Peyer's patch (tissue), 4 donors: Measurements from ENCODE around the gene PIP5K1A. TPM values are rescaled to one million over a fixed set of nuclear protein-coding genes. Genes with fewer than 3 reads are reported as not detected.
"Not testable (repeated sequence)": the region's sequence is repeated elsewhere in the genome, so short reads cannot be mapped to it uniquely, and the experiment has no call there.

Experiments
- DNase-seq, 3 donors: peaks; one replicate each; pipeline ENCODE4 v3.0.0-alpha.2; 2017 to 2019
- H3K27ac ChIP-seq, 4 donors: fragments of 200-600 bp; sonication (generic); one replicate each; pipeline ENCODE4 v1.5.1; 2016 to 2019
- H3K27me3 ChIP-seq, 2 donors: fragments of 200-600 bp; sonication (generic); one replicate each; pipeline ENCODE4 v1.5.1; 2019
- H3K36me3 ChIP-seq, 3 donors: fragments of 200-600 bp; sonication (generic); one replicate each; pipeline ENCODE4 v1.5.1; 2016 to 2019
- H3K4me1 ChIP-seq, 4 donors: fragments of 200-600 bp; sonication (generic); one replicate each; pipeline ENCODE4 v1.5.1; 2016 to 2019
- H3K4me3 ChIP-seq, 4 donors: fragments of 200-600 bp; sonication (generic); 1 replicate in 3 of 4; 2 replicates in 1 of 4; pipeline ENCODE4 v1.5.1; 2016 to 2019; ENCODE audit warnings: mild to moderate bottlenecking in 1 of 4
- H3K9me3 ChIP-seq, 4 donors: fragments of 200-600 bp; sonication (generic); one replicate each; pipeline ENCODE4 v1.5.1; 2016 to 2019; ENCODE audit warnings: mild to moderate bottlenecking in 1 of 4
- POLR2A ChIP-seq, 2 donors: fragments of 450-650 bp; IDR thresholded peaks; one replicate each; pipeline ENCODE4 v1.5.1; 2017; ENCODE audit warnings: antibody characterized with exemption in 2 of 2, mild to moderate bottlenecking in 2 of 2, moderate library complexity in 2 of 2
- total RNA-seq, 4 donors: library from RNA; depleted of rRNA; stranded (reverse); fragments of >200 nt; gene quantifications; one replicate each; pipeline ENCODE4 v1.1.0, GENCODE V29; 2016
- TF ChIP-seq, protein P1 (sequence below), 6 experiments: fragments of 450-650 bp in 4 of 6; fragments of 200-600 bp in 2 of 6; sonication (generic) in 1 of 6; IDR thresholded peaks; one replicate each; pipeline ENCODE4 v1.5.1; 2017 to 2019; ENCODE audit warnings: antibody characterized with exemption in 6 of 6, mild to moderate bottlenecking in 3 of 6, moderate library complexity in 1 of 6

The PIP5K1A gene
- total RNA-seq, 4 donors from 2014 or later, result 54.5 to 118 (median 97.6) TPM

GRCh38 chr1:151265446-151266236 is 67.3 kb downstream of the PIP5K1A start:
- Histone ChIP-seq H3K4me1 (peaks cover 0 to 9% (median 0%) of the 10 kb centered on the region in 4 donors), H3K27me3 (no peaks in the 10 kb centered on the region), H3K4me3 (no peak overlapping the region), H3K36me3 (peaks cover 0 to 79% (median 0%) of the 10 kb centered on the region in 3 donors), H3K27ac (no peak overlapping the region), H3K9me3 (no peaks in the 10 kb centered on the region)
- DNase-seq, result no peak
- TF ChIP-seq, protein P1, sequence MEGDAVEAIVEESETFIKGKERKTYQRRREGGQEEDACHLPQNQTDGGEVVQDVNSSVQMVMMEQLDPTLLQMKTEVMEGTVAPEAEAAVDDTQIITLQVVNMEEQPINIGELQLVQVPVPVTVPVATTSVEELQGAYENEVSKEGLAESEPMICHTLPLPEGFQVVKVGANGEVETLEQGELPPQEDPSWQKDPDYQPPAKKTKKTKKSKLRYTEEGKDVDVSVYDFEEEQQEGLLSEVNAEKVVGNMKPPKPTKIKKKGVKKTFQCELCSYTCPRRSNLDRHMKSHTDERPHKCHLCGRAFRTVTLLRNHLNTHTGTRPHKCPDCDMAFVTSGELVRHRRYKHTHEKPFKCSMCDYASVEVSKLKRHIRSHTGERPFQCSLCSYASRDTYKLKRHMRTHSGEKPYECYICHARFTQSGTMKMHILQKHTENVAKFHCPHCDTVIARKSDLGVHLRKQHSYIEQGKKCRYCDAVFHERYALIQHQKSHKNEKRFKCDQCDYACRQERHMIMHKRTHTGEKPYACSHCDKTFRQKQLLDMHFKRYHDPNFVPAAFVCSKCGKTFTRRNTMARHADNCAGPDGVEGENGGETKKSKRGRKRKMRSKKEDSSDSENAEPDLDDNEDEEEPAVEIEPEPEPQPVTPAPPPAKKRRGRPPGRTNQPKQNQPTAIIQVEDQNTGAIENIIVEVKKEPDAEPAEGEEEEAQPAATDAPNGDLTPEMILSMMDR (IDR thresholded peaks at IDR 0.05), result no peak
- TF ChIP-seq POLR2A (IDR thresholded peaks at IDR 0.05), result no peak

- Histone ChIP-seq H3K9me3 (no peaks in the 10 kb centered on the region), H3K27ac (no peak overlapping the region), H3K36me3 (peaks cover 0 to 79% (median 0%) of the 10 kb centered on the region in 3 donors), H3K27me3 (no peaks in the 10 kb centered on the region), H3K4me3 (no peak overlapping the region), H3K4me1 (peaks cover 0 to 9% (median 0%) of the 10 kb centered on the region in 4 donors)
- TF ChIP-seq, protein P1 (IDR thresholded peaks at IDR 0.05), result no peak
- no peak for TF ChIP-seq POLR2A (IDR thresholded peaks at IDR 0.05)
- DNase-seq, result no peak
Measured at GRCh38 chr1:151266315-151266714, 68.0 kb downstream of the PIP5K1A start.

GRCh38 chr1:151266821-151267220 is 68.5 kb downstream of the PIP5K1A start:
- H3K36me3 ChIP-seq, result peaks cover 0 to 79% (median 0%) of the 10 kb centered on the region in 3 donors
- no peak overlapping the region for H3K4me3 ChIP-seq
- H3K27ac ChIP-seq, result no peak overlapping the region
- no peaks in the 10 kb centered on the region for H3K9me3 ChIP-seq
- no peaks in the 10 kb centered on the region for H3K27me3 ChIP-seq
- DNase-seq, result no peak
- TF ChIP-seq, protein P1 (IDR thresholded peaks at IDR 0.05), result no peak
- TF ChIP-seq POLR2A (IDR thresholded peaks at IDR 0.05), result no peak
- H3K4me1 ChIP-seq, result peaks cover 0 to 9% (median 0%) of the 10 kb centered on the region in 4 donors

GRCh38 chr1:151267760-151268159 is 69.4 kb downstream of the PIP5K1A start:
- no peaks in the 10 kb centered on the region for H3K9me3 ChIP-seq
- H3K27ac ChIP-seq, result no peak overlapping the region
- peaks cover 0 to 9% (median 0%) of the 10 kb centered on the region in 4 donors for H3K4me1 ChIP-seq
- no peaks in the 10 kb centered on the region for H3K27me3 ChIP-seq
- no peak for DNase-seq
- peaks cover 0 to 72% (median 0%) of the 10 kb centered on the region in 3 donors for H3K36me3 ChIP-seq
- TF ChIP-seq, protein P1 (IDR thresholded peaks at IDR 0.05), result no peak
- no peak for TF ChIP-seq POLR2A (IDR thresholded peaks at IDR 0.05)
- H3K4me3 ChIP-seq, result no peak overlapping the region

GRCh38 chr1:151273924-151274466 is 75.6 kb downstream of the PIP5K1A start:
- H3K4me1 ChIP-seq, result no peaks in the 10 kb centered on the region
- DNase-seq, result no peak
- TF ChIP-seq POLR2A (IDR thresholded peaks at IDR 0.05), result no peak
- TF ChIP-seq, protein P1 (IDR thresholded peaks at IDR 0.05), result no peak
- no peaks in the 10 kb centered on the region for H3K27me3 ChIP-seq
- no peaks in the 10 kb centered on the region for H3K9me3 ChIP-seq
- peaks cover 0 to 10% (median 0%) of the 10 kb centered on the region in 3 donors for H3K36me3 ChIP-seq
- H3K27ac ChIP-seq, result no peak overlapping the region
- no peak overlapping the region for H3K4me3 ChIP-seq

DNA sequence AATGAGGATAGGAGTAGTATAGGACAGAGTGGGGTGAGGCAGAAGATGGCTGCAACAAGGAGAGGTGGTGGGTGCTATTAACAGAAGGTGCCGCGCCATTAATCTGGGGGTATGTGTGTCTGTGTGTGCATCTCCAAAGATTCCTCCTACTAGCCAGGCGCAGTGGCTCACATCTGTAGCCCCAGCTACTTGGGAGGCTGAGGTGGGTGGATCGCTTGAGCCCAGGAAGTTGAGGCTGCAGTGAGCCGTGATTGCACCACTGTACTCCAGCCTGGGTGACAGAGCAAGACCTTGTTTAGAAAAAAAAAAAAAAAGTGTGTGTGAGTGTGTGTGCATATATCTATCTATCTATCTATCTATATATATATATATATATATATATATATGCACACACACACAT is 77.0 kb downstream of the PIP5K1A start:
- H3K4me1 ChIP-seq, H3K36me3 ChIP-seq: not testable (repeated sequence)

More for the DNA sequence above, 77.0 kb downstream of the PIP5K1A start:
- not testable (repeated sequence) for DNase-seq, H3K9me3 ChIP-seq, H3K27ac ChIP-seq, H3K4me3 ChIP-seq, H3K27me3 ChIP-seq
